Measurements from ENCODE around the gene LILRA1. TPM values are rescaled to one million over a fixed set of nuclear protein-coding genes. Genes with fewer than 3 reads are reported as not detected.

Gene LILRA1
- total RNA-seq = not detected in 2 replicates

DNA sequence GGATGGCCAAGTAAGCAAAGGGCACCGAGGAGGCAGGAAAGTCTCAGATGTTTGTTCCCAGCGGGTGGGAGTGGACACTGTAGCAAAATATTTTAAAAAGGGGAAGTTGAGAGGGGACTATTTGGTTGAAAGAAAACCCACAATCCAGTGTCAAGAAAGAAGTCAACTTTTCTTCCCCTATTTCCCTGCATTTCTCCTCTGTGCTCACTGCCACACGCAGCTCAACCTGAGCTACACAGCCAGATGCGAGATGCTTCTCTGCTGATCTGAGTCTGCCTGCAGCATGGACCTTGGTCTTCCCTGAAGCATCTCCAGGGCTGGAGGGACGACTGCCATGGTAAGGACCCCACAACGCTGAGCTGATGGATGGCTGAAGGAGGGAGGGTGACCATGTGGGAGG, at the start of gene LILRA1:
Gene LILRA1, plus strand, starts transcription at position 188 of the 400 bp plus-strand sequence. CDS start 613 bp downstream, outside the sequence.

DNA sequence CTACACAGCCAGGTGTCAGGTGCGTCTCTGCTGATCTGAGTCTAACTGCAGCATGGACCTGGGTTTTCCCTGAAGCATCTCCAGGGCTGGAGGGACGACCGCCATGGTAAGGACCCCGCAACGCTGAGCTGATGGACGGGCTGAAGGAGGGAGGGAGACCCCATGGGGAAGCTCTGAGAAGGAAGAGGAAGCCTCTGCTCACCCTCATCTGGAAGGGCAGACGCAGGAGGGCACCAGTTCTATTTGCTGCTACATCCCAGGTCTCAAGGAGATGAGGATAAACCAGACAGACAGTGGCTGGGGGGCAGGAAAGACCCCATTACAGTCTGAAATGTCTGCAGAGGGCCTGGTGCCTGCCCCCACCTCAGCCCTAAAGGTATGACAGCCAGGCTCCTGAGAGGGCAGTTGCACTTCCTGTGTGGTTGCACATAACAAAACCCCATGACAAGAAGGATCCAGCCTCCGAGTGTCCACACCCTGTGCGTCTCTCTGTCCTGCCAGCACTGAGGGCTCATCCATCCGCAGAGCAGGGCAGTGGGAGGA, 20.0 kb upstream of the LILRA1 start, which contains the start of gene LILRA2:
Gene LILRA2, plus strand, starts transcription at position 461 of the 543 bp plus-strand sequence. CDS start 89 bp downstream, outside the sequence.

DNA sequence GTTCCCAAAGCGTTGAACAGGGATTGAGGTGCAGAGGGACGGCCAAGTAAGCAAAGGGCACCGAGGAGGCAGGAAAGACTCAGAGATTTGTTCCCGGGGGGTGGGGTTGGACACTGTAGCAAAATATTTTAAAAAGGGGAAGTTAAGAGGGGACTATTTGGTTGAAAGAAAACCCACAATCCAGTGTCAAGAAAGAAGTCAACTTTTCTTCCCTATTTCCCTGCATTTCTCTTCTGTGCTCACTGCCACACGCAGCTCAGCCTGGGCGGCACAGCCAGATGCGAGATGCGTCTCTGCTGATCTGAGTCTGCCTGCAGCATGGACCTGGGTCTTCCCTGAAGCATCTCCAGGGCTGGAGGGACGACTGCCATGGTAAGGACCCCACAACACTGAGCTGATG, 36.8 kb downstream of the LILRA1 start, which contains the start of gene LILRB1:
Gene LILRB1, plus strand, starts transcription at position 223 of the 400 bp plus-strand sequence. CDS start 590 bp downstream, outside the sequence.

Other genes starting within 250 kb of the LILRA1 start
- not detected in 2 replicates for gene LAIR1, start 228.7 kb upstream of the LILRA1 start, total RNA-seq
- not detected in 2 replicates for gene TTYH1, start 178.2 kb upstream of the LILRA1 start, total RNA-seq
- 30.4 and 42.3 TPM in 2 replicates for gene LENG8, start 144.4 kb upstream of the LILRA1 start, total RNA-seq
- 7.3 and 10.2 TPM in 2 replicates for gene LENG9, start 129.9 kb upstream of the LILRA1 start, total RNA-seq
- 12.4 and 16.1 TPM in 2 replicates for gene CDC42EP5, start 120.3 kb upstream of the LILRA1 start, total RNA-seq
- not detected in 2 replicates for gene LAIR2, start 90.8 kb upstream of the LILRA1 start, total RNA-seq
- gene LILRA2, start 19.8 kb upstream of the LILRA1 start, total RNA-seq = not detected in 2 replicates
- not detected in 2 replicates for gene LILRB1, start 36.9 kb downstream of the LILRA1 start, total RNA-seq
- gene LILRB4, start 69.4 kb downstream of the LILRA1 start, total RNA-seq = not detected in 2 replicates
- not detected in 2 replicates for gene KIR3DL3, start 130.8 kb downstream of the LILRA1 start, total RNA-seq
- not detected in 2 replicates for gene KIR2DL3, start 144.9 kb downstream of the LILRA1 start, total RNA-seq
- gene KIR2DL1, start 176.2 kb downstream of the LILRA1 start, total RNA-seq = not detected in 2 replicates
- not detected in 2 replicates for gene KIR2DL4, start 210.0 kb downstream of the LILRA1 start, total RNA-seq
- gene KIR3DL1, start 222.8 kb downstream of the LILRA1 start, total RNA-seq = not detected in 2 replicates
- gene KIR2DS4, start 239.0 kb downstream of the LILRA1 start, total RNA-seq = not detected in 2 replicates

All from smooth muscle cell of bladder (primary cell).